ENCODE results near the gene TACC2. TPM values are rescaled to one million over a fixed set of nuclear protein-coding genes. Genes with fewer than 3 reads are reported as not detected.
A peak's percentile ranks its signal among the peaks of the same experiment; 100 is the strongest.

TACC2 gene
- total RNA-seq, 1 donor from 2014 or later: 10.7 TPM

- Mint-ChIP-seq H3K36me3 (peaks cover 22% of the 10 kb centered on the region), H3K27ac (no peak overlapping the region), H3K4me3 (no peak overlapping the region), H3K27me3 (ENCODE audit: insufficient read depth, low read depth) (peaks cover 8% of the 10 kb centered on the region), H3K4me1 (peaks cover 9% of the 10 kb centered on the region), H3K9me3 (peaks cover 11% of the 10 kb centered on the region)
- Histone ChIP-seq H4K20me1 (ENCODE audit: low read depth) (no peaks in the 10 kb centered on the region), H3K9ac (no peak overlapping the region), H3K4me3 (no peak overlapping the region), H3K4me1 (peaks cover 5% of the 10 kb centered on the region), H3F3A (ENCODE audit: low read depth) (no peaks in the 10 kb centered on the region), H3K36me3 (peaks cover 3% of the 10 kb centered on the region), H3K4me2 (no peak overlapping the region), H3K79me2 (ENCODE audit: low read depth) (no peaks in the 10 kb centered on the region), H2AFZ (replicated peaks) (no peak overlapping the region), H3K27ac (no peak overlapping the region), H3K27me3 (no peaks in the 10 kb centered on the region), H3K9me3 (ENCODE audit: low read depth) (no peaks in the 10 kb centered on the region)
- no peak for DNase-seq (ENCODE audit: low spot score)
- TF ChIP-seq EZH2 (IDR thresholded peaks at IDR 0.05) (no peak), EZH2phosphoT487 (IDR thresholded peaks at IDR 0.05) (no peak), CTCF (IDR thresholded peaks at IDR 0.05) (no peak)
Observed at GRCh38 chr10:122257041-122257440, 268.1 kb downstream of the TACC2 start.

GRCh38 chr10:122258136-122259074 is 269.4 kb downstream of the TACC2 start:
- Histone ChIP-seq H3K9ac (no peak overlapping the region), H2AFZ (replicated peaks) (no peak overlapping the region), H3K27me3 (no peaks in the 10 kb centered on the region), H3K4me2 (no peak overlapping the region), H3K9me3 (ENCODE audit: low read depth) (no peaks in the 10 kb centered on the region), H4K20me1 (ENCODE audit: low read depth) (no peaks in the 10 kb centered on the region), H3F3A (ENCODE audit: low read depth) (no peaks in the 10 kb centered on the region), H3K4me3 (no peak overlapping the region), H3K79me2 (ENCODE audit: low read depth) (no peaks in the 10 kb centered on the region), H3K4me1 (peaks cover 5% of the 10 kb centered on the region), H3K27ac (no peak overlapping the region), H3K36me3 (peaks cover 3% of the 10 kb centered on the region)
- H3K27me3 Mint-ChIP-seq (ENCODE audit: insufficient read depth, low read depth): peaks cover 6% of the 10 kb centered on the region
- peaks cover 9% of the 10 kb centered on the region for H3K4me1 Mint-ChIP-seq
- H3K9me3 Mint-ChIP-seq: peaks cover 21% of the 10 kb centered on the region
- peak overlapping the region; percentile 28 for H3K27ac Mint-ChIP-seq
- no peak for DNase-seq (ENCODE audit: low spot score)
- H3K4me3 Mint-ChIP-seq: no peak overlapping the region
- peaks cover 28% of the 10 kb centered on the region for H3K36me3 Mint-ChIP-seq
- no peak for TF ChIP-seq CTCF (IDR thresholded peaks at IDR 0.05)
- no peak for TF ChIP-seq EZH2 (IDR thresholded peaks at IDR 0.05)
- TF ChIP-seq EZH2phosphoT487 (IDR thresholded peaks at IDR 0.05): no peak

- Histone ChIP-seq H3K4me2 (no peak overlapping the region), H4K20me1 (ENCODE audit: low read depth) (no peaks in the 10 kb centered on the region)
- no peak for DNase-seq (ENCODE audit: low spot score)
Observed at GRCh38 chr10:122259075-122259466, 270.1 kb downstream of the TACC2 start.

More at GRCh38 chr10:122259075-122259466, 270.1 kb downstream of the TACC2 start:
- Mint-ChIP-seq H3K4me3 (no peak overlapping the region), H3K27me3 (ENCODE audit: insufficient read depth, low read depth) (peaks cover 6% of the 10 kb centered on the region), H3K4me1 (peaks cover 9% of the 10 kb centered on the region), H3K36me3 (peaks cover 24% of the 10 kb centered on the region), H3K27ac (no peak overlapping the region), H3K9me3 (peaks cover 23% of the 10 kb centered on the region)
- TF ChIP-seq EZH2phosphoT487 (IDR thresholded peaks at IDR 0.05) (no peak), EZH2 (IDR thresholded peaks at IDR 0.05) (no peak), CTCF (IDR thresholded peaks at IDR 0.05) (no peak)
- Histone ChIP-seq H3K27ac (no peak overlapping the region), H2AFZ (replicated peaks) (no peak overlapping the region), H3K9me3 (ENCODE audit: low read depth) (no peaks in the 10 kb centered on the region), H3K9ac (no peak overlapping the region), H3K27me3 (no peaks in the 10 kb centered on the region), H3K4me1 (peaks cover 5% of the 10 kb centered on the region), H3K79me2 (ENCODE audit: low read depth) (no peaks in the 10 kb centered on the region), H3K36me3 (peaks cover 3% of the 10 kb centered on the region), H3F3A (ENCODE audit: low read depth) (no peaks in the 10 kb centered on the region), H3K4me3 (no peak overlapping the region)
